Upper lobe of left lung (tissue), 4 donors: ENCODE results near the gene GRIK2.

Experiments
- EP300 ChIP-seq, 4 donors: sonication (generic); formaldehyde crosslinking; IDR thresholded peaks; one replicate each; pipeline ENCODE4 v1.5.1; 2017; ENCODE audit warnings: antibody characterized with exemption in 4 of 4, control low read depth in 2 of 4
- TF ChIP-seq, protein P1 (sequence below), 6 experiments: fragments of 450-650 bp in 4 of 6; fragments of 200-600 bp in 2 of 6; sonication (generic) in 2 of 6; IDR thresholded peaks; one replicate each; pipeline ENCODE4 v1.5.1; 2016 to 2019; ENCODE audit warnings: antibody characterized with exemption in 6 of 6

DNA sequence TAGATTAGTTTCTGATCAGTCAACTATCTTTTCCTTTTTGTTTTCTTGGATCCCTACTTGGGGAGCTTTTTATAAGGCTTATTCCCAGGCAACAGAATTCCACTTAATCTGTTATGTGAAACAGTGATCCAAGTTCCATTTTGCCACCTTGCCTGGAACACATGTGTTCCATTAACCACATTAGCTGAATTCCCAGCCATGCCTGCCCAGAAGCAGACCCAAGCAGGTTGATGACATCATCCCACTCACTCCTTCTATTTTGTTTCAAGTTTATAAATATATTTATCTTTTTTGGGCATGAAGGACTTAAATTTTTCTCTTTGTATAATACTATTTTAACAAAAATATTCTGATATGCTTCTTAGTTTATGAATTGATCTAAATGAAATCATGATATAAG lies 587.4 kb downstream of the GRIK2 start:
- TF ChIP-seq, protein P1, sequence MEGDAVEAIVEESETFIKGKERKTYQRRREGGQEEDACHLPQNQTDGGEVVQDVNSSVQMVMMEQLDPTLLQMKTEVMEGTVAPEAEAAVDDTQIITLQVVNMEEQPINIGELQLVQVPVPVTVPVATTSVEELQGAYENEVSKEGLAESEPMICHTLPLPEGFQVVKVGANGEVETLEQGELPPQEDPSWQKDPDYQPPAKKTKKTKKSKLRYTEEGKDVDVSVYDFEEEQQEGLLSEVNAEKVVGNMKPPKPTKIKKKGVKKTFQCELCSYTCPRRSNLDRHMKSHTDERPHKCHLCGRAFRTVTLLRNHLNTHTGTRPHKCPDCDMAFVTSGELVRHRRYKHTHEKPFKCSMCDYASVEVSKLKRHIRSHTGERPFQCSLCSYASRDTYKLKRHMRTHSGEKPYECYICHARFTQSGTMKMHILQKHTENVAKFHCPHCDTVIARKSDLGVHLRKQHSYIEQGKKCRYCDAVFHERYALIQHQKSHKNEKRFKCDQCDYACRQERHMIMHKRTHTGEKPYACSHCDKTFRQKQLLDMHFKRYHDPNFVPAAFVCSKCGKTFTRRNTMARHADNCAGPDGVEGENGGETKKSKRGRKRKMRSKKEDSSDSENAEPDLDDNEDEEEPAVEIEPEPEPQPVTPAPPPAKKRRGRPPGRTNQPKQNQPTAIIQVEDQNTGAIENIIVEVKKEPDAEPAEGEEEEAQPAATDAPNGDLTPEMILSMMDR (IDR thresholded peaks at IDR 0.05) = no peak
- TF ChIP-seq EP300 (IDR thresholded peaks at IDR 0.05) = no peak
